Measurements from ENCODE around the gene ARSG. TPM values are rescaled to one million over a fixed set of nuclear protein-coding genes. Genes with fewer than 3 reads are reported as not detected.
A peak's percentile ranks its signal among the peaks of the same experiment; 100 is the strongest.

ARSG gene
- total and polyA plus RNA-seq, 2 experiments from 2014 or later = 5.6 to 15.4 TPM

GRCh38 chr17:68320311-68320865 lies 29.1 kb downstream of the ARSG start:
- no peaks in the 10 kb centered on the region for H3K27me3 ChIP-seq
- H3K27ac ChIP-seq = no peak overlapping the region
- TF ChIP-seq CTCF (IDR thresholded peaks at IDR 0.05; ENCODE audit: low read depth, low read length) = no peak
- no peak overlapping the region for H3K4me3 ChIP-seq
- H3K9me3 ChIP-seq (ENCODE audit: low read depth) = no peaks in the 10 kb centered on the region
- peaks cover 10% of the 10 kb centered on the region for H3K4me1 ChIP-seq (ENCODE audit: low read depth)
- peak in 1 of 2 donors; percentile 30 for DNase-seq (ENCODE audit: low read depth in 1 of 2, low spot score in 1 of 2)
- no peaks in the 10 kb centered on the region for H3K36me3 ChIP-seq

- no peaks in the 10 kb centered on the region for H3K36me3 ChIP-seq
- H3K4me3 ChIP-seq = no peak overlapping the region
- no peak for TF ChIP-seq CTCF (IDR thresholded peaks at IDR 0.05; ENCODE audit: low read depth, low read length)
- no peaks in the 10 kb centered on the region for H3K9me3 ChIP-seq (ENCODE audit: low read depth)
- H3K4me1 ChIP-seq (ENCODE audit: low read depth) = peaks cover 10% of the 10 kb centered on the region
- H3K27ac ChIP-seq = no peak overlapping the region
- H3K27me3 ChIP-seq = no peaks in the 10 kb centered on the region
- no peak for DNase-seq (ENCODE audit: low read depth in 1 of 2, low spot score in 1 of 2)
These were observed 29.8 kb downstream of the ARSG start for GRCh38 chr17:68320943-68321555.

- Histone ChIP-seq H3K4me1 (ENCODE audit: low read depth) (peaks cover 10% of the 10 kb centered on the region), H3K27me3 (no peaks in the 10 kb centered on the region), H3K36me3 (no peaks in the 10 kb centered on the region), H3K4me3 (no peak overlapping the region), H3K9me3 (ENCODE audit: low read depth) (no peaks in the 10 kb centered on the region), H3K27ac (no peak overlapping the region)
- DNase-seq (ENCODE audit: low read depth in 1 of 2, low spot score in 1 of 2) = no peak
- TF ChIP-seq CTCF (IDR thresholded peaks at IDR 0.05; ENCODE audit: low read depth, low read length) = no peak
These were observed 30.3 kb downstream of the ARSG start for GRCh38 chr17:68321556-68321954.

- Histone ChIP-seq H3K27ac (no peak overlapping the region), H3K4me1 (ENCODE audit: low read depth) (peaks cover 10% of the 10 kb centered on the region), H3K4me3 (no peak overlapping the region), H3K9me3 (ENCODE audit: low read depth) (no peaks in the 10 kb centered on the region), H3K36me3 (no peaks in the 10 kb centered on the region), H3K27me3 (no peaks in the 10 kb centered on the region)
- DNase-seq (ENCODE audit: low read depth in 1 of 2, low spot score in 1 of 2) = no peak
- TF ChIP-seq CTCF (IDR thresholded peaks at IDR 0.05; ENCODE audit: low read depth, low read length) = no peak
These were observed 31.3 kb downstream of the ARSG start for GRCh38 chr17:68322630-68323029.

- DNase-seq (ENCODE audit: low read depth in 1 of 2, low spot score in 1 of 2) = no peak
- no peak for TF ChIP-seq CTCF (IDR thresholded peaks at IDR 0.05; ENCODE audit: low read depth, low read length)
- Histone ChIP-seq H3K4me3 (no peak overlapping the region), H3K9me3 (ENCODE audit: low read depth) (no peaks in the 10 kb centered on the region), H3K27me3 (no peaks in the 10 kb centered on the region), H3K36me3 (no peaks in the 10 kb centered on the region), H3K4me1 (ENCODE audit: low read depth) (peaks cover 5% of the 10 kb centered on the region), H3K27ac (no peak overlapping the region)
These were observed 32.8 kb downstream of the ARSG start for GRCh38 chr17:68324114-68324513.
